GM19463 (cell line): Measurements from ENCODE around the gene TP53TG3.
"Not testable (repeated sequence)": the region's sequence is repeated elsewhere in the genome, so short reads cannot be mapped to it uniquely, and the experiment has no call there.

ENCODE experiments used
- ATAC-seq: cut with Tn5 transposase; IDR thresholded peaks from one replicate; pipeline ENCODE4 v1.9.1; 2021; ENCODE audit warnings: mild to moderate bottlenecking, moderate library complexity; ENCODE audit not compliant: unreplicated experiment

Gene TP53TG3

GRCh38 chr16:32676065-32676464 is at the start of gene TP53TG3:
Gene TP53TG3 (minus strand): TSS chr16:32676165. CDS start chr16:32676097, 68 bp downstream.
- ATAC-seq: not testable (repeated sequence)

- ATAC-seq: not testable (repeated sequence)
These were observed 25.1 kb downstream of the TP53TG3 start for GRCh38 chr16:32650876-32651275.

GRCh38 chr16:32647562-32647961 is 28.4 kb downstream of the TP53TG3 start:
- ATAC-seq: not testable (repeated sequence)

GRCh38 chr16:32646780-32647179 is 29.2 kb downstream of the TP53TG3 start:
- ATAC-seq: not testable (repeated sequence)

GRCh38 chr16:32646177-32646576 is 29.8 kb downstream of the TP53TG3 start:
- not testable (repeated sequence) for ATAC-seq

- not testable (repeated sequence) for ATAC-seq
These were observed 30.6 kb downstream of the TP53TG3 start for GRCh38 chr16:32645278-32645908.

GRCh38 chr16:32644715-32645114 is 31.2 kb downstream of the TP53TG3 start:
- ATAC-seq: not testable (repeated sequence)

- ATAC-seq: not testable (repeated sequence)
These were observed 38.4 kb downstream of the TP53TG3 start for GRCh38 chr16:32637614-32638013.

- ATAC-seq: not testable (repeated sequence)
These were observed 43.9 kb downstream of the TP53TG3 start for GRCh38 chr16:32632096-32632495.
